Right atrium auricular region (tissue), 2 donors: ENCODE data around the gene CYB5B. TPM values are rescaled to one million over a fixed set of nuclear protein-coding genes. Genes with fewer than 3 reads are reported as not detected.

Experiments
- DNase-seq: peaks from one replicate; pipeline ENCODE4 v3.0.0-alpha.2; 2019; ENCODE audit warnings: low spot score
- H3K27ac ChIP-seq, 2 donors: fragments of 200-600 bp; sonication (generic); 1 replicate in 1 of 2; 2 replicates in 1 of 2; pipeline ENCODE4 v1.5.1; 2016 to 2019
- H3K27me3 ChIP-seq, 2 donors: fragments of 200-600 bp; sonication (generic); one replicate each; pipeline versions ENCODE4 v1.5.1 to v1.6.0; 2017 to 2019
- H3K36me3 ChIP-seq: fragments of 200-600 bp; sonication (generic); one replicate; pipeline ENCODE4 v1.5.1; 2016
- H3K4me1 ChIP-seq, 2 donors: fragments of 200-600 bp; sonication (generic); one replicate each; pipeline versions ENCODE4 v1.5.1 to v1.6.0; 2017 to 2019
- H3K4me3 ChIP-seq, 2 donors: fragments of 200-600 bp; sonication (generic); 1 replicate in 1 of 2; 2 replicates in 1 of 2; pipeline ENCODE4 v1.5.1; 2017 to 2019; ENCODE audit warnings: mild to moderate bottlenecking in 1 of 2, moderate library complexity in 1 of 2
- H3K9me3 ChIP-seq, 2 donors: fragments of 200-600 bp; sonication (generic); one replicate each; pipeline ENCODE4 v1.5.1; 2019
- CTCF ChIP-seq, 2 donors: fragments of 200-600 bp; sonication (generic); IDR thresholded peaks; one replicate each; pipeline ENCODE4 v1.5.1; 2019; ENCODE audit warnings: antibody characterized with exemption in 2 of 2
- total RNA-seq, 2 donors: library from RNA; depleted of rRNA; stranded (reverse); fragments of >200 nt; gene quantifications; one replicate each; pipeline ENCODE4 v1.1.0, GENCODE V29; 2016

Gene CYB5B, protein sequence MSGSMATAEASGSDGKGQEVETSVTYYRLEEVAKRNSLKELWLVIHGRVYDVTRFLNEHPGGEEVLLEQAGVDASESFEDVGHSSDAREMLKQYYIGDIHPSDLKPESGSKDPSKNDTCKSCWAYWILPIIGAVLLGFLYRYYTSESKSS
- 10 to 100 TPM; 29.4 to 31.9 TPM for total RNA-seq

DNA sequence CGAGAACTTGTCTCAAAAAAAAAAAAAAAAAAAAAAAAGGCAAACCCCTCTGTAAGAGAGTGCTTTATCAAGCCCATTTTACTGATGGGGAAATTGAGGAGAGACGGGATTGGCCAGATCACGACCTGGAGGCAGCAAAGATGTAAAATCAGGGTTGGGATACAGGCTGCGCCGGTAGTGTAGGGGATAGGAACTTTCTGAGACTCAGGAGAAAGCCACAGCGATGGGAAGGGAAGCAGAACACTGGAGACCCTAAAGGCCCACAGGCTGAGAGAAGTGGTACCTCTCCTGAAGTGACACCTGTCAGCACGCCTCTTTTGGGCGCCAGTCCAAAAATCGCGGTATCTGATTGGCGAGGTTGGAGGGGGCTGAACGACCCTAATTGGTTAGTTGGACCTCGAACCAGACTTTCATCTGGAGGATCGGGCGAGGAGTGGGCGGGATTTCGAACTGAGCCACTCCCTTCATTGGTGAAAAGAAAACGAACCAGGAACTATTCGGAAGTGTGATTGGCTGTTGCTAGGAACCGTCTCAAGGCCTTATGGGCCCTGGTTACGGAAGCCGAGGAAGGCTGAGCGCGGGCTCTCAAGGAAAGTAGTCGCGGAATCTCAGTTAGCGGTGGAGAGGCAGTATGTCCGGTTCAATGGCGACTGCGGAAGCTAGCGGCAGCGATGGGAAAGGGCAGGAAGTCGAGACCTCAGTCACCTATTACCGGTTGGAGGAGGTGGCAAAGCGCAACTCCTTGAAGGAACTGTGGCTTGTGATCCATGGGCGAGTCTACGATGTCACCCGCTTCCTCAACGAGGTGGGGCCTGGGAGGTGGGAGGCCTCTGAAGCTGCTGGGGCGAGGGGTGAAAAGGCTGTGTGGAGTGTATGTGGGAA is at the start of gene CYB5B:
Gene CYB5B (plus strand): TSS at position 567 of the 882 bp plus-strand sequence. CDS start 65 bp downstream, at position 632.
- no peaks in the 10 kb centered on the region for H3K36me3 ChIP-seq
- no peak for TF ChIP-seq CTCF (IDR thresholded peaks at IDR 0.05)
- peak; percentile 97 for DNase-seq
- peak within 1 kb of the TSS; percentile 63 to 92 for H3K4me3 ChIP-seq
- H3K27ac ChIP-seq, result peak within 1 kb of the TSS; percentile 71 to 86
- H3K4me1 ChIP-seq, result peaks cover 0 to 10% of the 10 kb centered on the region in 2 donors
- H3K9me3 ChIP-seq, result no peaks in the 10 kb centered on the region
- H3K27me3 ChIP-seq, result no peaks in the 10 kb centered on the region

DNA sequence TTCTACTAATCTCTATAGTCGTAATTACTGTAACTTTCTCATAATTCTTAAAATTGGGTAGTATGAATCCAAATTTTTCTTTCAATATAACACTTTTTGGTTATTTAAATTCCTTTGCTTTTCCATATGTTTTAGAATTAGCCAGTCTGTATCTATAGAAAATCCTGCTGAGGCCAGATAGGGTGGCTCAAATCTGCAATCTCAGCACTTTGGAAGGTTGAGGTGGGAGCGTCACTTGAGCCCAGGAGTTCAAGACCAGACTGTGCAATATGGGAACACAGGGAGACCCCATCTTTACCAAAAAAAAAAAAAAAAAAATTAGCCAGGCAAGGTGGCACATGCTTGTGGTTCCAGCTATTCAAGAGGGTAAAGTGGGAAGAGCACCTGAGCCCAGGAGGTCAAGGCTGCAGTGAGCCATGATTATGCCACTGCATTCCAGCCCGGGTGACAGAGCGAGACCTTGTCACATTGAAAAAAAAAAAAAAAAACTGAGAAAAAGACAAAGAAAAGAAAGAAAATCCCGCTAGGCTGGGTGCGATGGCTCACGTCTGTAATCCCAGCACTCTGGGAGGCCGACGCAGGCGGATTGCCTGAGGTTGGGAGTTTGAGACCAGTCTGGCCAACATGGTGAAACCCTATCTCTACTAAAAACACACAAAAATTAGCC is 47.9 kb upstream of the CYB5B start:
- Histone ChIP-seq H3K36me3 (peaks cover 54% of the 10 kb centered on the region), H3K4me1 (peaks cover 0 to 3% of the 10 kb centered on the region in 2 donors), H3K9me3 (no peaks in the 10 kb centered on the region), H3K4me3 (no peak overlapping the region), H3K27ac (no peak overlapping the region), H3K27me3 (no peaks in the 10 kb centered on the region)
- no peak for TF ChIP-seq CTCF (IDR thresholded peaks at IDR 0.05)
- no peak for DNase-seq

DNA sequence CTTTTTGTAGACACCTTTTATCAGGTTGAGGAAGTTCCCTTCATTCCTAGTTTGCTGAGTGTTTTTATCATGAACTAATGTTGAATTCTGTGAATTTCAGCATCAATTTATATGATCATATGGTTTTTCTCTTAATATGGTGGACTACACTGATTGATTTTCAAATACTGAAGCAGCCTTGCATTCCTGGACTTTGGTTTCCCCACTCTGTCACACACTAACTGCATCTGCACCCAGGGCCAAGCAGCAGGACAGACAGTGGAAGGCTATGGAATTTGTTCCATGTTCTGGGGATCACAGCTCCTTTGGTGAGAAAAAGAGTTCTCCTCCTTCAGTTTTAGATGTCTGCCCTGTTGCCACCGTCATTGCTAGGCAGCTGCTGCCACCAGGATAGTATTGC is 46.4 kb upstream of the CYB5B start:
- no peaks in the 10 kb centered on the region for H3K9me3 ChIP-seq
- peaks cover 58% of the 10 kb centered on the region for H3K36me3 ChIP-seq
- H3K27ac ChIP-seq, result no peak overlapping the region
- H3K4me3 ChIP-seq, result no peak overlapping the region
- DNase-seq, result no peak
- H3K4me1 ChIP-seq, result peaks cover 0 to 13% of the 10 kb centered on the region in 2 donors
- H3K27me3 ChIP-seq, result no peaks in the 10 kb centered on the region
- no peak for TF ChIP-seq CTCF (IDR thresholded peaks at IDR 0.05)

DNA sequence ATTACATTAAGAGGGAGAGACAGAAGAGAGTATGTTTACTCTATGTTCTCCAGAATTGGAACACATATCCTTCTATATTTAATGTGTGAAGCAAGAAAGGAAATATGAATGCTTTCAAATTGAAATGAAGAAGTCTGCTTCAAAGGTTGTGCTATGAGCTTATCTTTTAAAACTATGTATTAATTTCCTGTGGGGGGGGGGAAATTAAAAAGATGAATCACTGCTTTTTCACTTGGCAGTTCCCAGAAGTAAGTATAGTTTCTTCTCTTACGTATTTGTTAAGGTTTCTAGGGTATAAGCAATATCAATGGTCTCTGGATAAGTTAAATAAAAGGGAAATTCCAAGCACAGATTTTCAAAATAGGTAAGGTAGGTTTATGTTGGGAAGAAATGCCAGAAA is 45.7 kb upstream of the CYB5B start:
- DNase-seq, result no peak
- Histone ChIP-seq H3K4me1 (peaks cover 0 to 15% of the 10 kb centered on the region in 2 donors), H3K4me3 (no peak overlapping the region), H3K36me3 (peaks cover 65% of the 10 kb centered on the region), H3K27me3 (no peaks in the 10 kb centered on the region), H3K27ac (no peak overlapping the region), H3K9me3 (no peaks in the 10 kb centered on the region)
- TF ChIP-seq CTCF (IDR thresholded peaks at IDR 0.05), result no peak

DNA sequence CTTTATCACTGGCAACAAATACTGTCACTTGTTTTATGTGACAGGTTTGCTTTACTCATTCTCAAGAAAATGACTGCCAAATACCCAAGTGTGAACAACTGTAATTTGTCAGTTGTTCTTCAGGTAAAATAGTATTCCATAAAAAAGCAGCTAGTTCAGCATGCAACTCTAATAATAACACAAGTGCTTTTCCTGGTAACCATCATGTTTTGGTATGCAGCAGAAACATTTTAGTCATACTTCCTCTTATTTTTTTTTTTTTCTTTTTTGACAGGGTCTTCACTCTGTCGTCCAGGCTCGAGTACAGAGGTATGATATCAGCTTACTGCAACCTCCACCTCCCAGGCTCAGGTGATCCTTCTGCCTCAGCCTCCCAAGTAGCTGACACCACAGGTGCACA is 43.2 kb upstream of the CYB5B start:
- H3K27ac ChIP-seq, result no peak overlapping the region
- no peak for TF ChIP-seq CTCF (IDR thresholded peaks at IDR 0.05)
- no peaks in the 10 kb centered on the region for H3K27me3 ChIP-seq
- no peaks in the 10 kb centered on the region for H3K9me3 ChIP-seq
- no peak for DNase-seq
- no peak overlapping the region for H3K4me3 ChIP-seq
- peaks cover 0 to 27% of the 10 kb centered on the region in 2 donors for H3K4me1 ChIP-seq
- H3K36me3 ChIP-seq, result peaks cover 58% of the 10 kb centered on the region
